ENCODE results near the gene DAPL1. TPM values are rescaled to one million over a fixed set of nuclear protein-coding genes. Genes with fewer than 3 reads are reported as not detected.

DAPL1 gene
- total RNA-seq, 4 donors from 2014 or later, result 2.6 TPM; not detected in 3

- no peak overlapping the region for H3K27ac ChIP-seq
- no peaks in the 10 kb centered on the region for H3K9me3 ChIP-seq
- no peaks in the 10 kb centered on the region for H3K27me3 ChIP-seq
- no peak overlapping the region for H3K4me3 ChIP-seq
- DNase-seq (ENCODE audit: low spot score in 2 of 2), result no peak
- TF ChIP-seq, protein P1, sequence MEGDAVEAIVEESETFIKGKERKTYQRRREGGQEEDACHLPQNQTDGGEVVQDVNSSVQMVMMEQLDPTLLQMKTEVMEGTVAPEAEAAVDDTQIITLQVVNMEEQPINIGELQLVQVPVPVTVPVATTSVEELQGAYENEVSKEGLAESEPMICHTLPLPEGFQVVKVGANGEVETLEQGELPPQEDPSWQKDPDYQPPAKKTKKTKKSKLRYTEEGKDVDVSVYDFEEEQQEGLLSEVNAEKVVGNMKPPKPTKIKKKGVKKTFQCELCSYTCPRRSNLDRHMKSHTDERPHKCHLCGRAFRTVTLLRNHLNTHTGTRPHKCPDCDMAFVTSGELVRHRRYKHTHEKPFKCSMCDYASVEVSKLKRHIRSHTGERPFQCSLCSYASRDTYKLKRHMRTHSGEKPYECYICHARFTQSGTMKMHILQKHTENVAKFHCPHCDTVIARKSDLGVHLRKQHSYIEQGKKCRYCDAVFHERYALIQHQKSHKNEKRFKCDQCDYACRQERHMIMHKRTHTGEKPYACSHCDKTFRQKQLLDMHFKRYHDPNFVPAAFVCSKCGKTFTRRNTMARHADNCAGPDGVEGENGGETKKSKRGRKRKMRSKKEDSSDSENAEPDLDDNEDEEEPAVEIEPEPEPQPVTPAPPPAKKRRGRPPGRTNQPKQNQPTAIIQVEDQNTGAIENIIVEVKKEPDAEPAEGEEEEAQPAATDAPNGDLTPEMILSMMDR (IDR thresholded peaks at IDR 0.05), result no peak
- TF ChIP-seq POLR2A (IDR thresholded peaks at IDR 0.05) (no peak), EP300 (IDR thresholded peaks at IDR 0.05) (no peak)
- WGBS, 2 donors, result 43 to 58% methylated on average over 1 of the region's 1 CpG
- no peaks in the 10 kb centered on the region for H3K36me3 ChIP-seq
- H3K4me1 ChIP-seq, result peaks cover 0 to 18% (median 0%) of the 10 kb centered on the region in 4 donors
Measured at GRCh38 chr2:158815166-158815565, 20.0 kb downstream of the DAPL1 start.

- H3K9me3 ChIP-seq, result no peaks in the 10 kb centered on the region
- no peaks in the 10 kb centered on the region for H3K27me3 ChIP-seq
- no peak for TF ChIP-seq POLR2A (IDR thresholded peaks at IDR 0.05)
- TF ChIP-seq EP300 (IDR thresholded peaks at IDR 0.05), result no peak
- TF ChIP-seq, protein P1 (IDR thresholded peaks at IDR 0.05), result no peak
- peaks cover 0 to 15% (median 0%) of the 10 kb centered on the region in 4 donors for H3K4me1 ChIP-seq
- H3K36me3 ChIP-seq, result no peaks in the 10 kb centered on the region
- H3K27ac ChIP-seq, result no peak overlapping the region
- no peak overlapping the region for H3K4me3 ChIP-seq
- DNase-seq (ENCODE audit: low spot score in 2 of 2), result no peak
- 68 to 70% methylated on average over 5 of the region's 5 CpGs for WGBS, 2 donors
Measured at GRCh38 chr2:158815658-158816057, 20.5 kb downstream of the DAPL1 start.

DNA sequence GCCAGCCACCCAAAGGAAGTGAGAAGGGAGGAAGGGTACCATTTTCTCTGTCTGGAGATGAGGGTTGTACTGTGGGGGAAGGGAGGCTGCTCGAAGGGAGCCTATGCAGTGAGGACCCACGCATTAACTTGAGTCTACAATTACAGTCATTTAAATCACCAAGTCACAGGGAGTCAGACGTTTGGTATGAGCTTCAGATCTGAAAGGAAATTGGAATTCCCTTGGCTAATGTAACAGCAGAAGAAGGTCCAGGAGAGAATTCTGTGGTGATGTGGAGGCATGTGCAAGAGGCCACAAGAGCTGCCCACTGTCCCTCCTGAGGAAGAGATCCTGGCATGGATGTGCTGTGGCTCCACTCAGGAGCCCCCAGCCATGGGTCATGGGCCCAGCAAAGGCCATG, 22.5 kb downstream of the DAPL1 start:
- no peak for TF ChIP-seq EP300 (IDR thresholded peaks at IDR 0.05)
- TF ChIP-seq, protein P1 (IDR thresholded peaks at IDR 0.05), result no peak
- TF ChIP-seq POLR2A (IDR thresholded peaks at IDR 0.05), result no peak
- H3K9me3 ChIP-seq, result no peaks in the 10 kb centered on the region

GRCh38 chr2:158818511-158818910, 23.4 kb downstream of the DAPL1 start:
- no peaks in the 10 kb centered on the region for H3K9me3 ChIP-seq
- no peaks in the 10 kb centered on the region for H3K27me3 ChIP-seq
- H3K36me3 ChIP-seq, result no peaks in the 10 kb centered on the region
- WGBS, 2 donors, result 53 to 54% methylated on average over 3 of the region's 3 CpGs
- no peak overlapping the region for H3K4me3 ChIP-seq
- DNase-seq (ENCODE audit: low spot score in 2 of 2), result no peak
- H3K4me1 ChIP-seq, result peaks cover 0 to 6% (median 0%) of the 10 kb centered on the region in 4 donors
- TF ChIP-seq, protein P1 (IDR thresholded peaks at IDR 0.05), result no peak
- no peak overlapping the region for H3K27ac ChIP-seq

More for the DNA sequence above, 22.5 kb downstream of the DAPL1 start:
- H3K36me3 ChIP-seq, result no peaks in the 10 kb centered on the region
- no peak for DNase-seq (ENCODE audit: low spot score in 2 of 2)
- peaks cover 0 to 6% (median 0%) of the 10 kb centered on the region in 4 donors for H3K4me1 ChIP-seq
- WGBS, 2 donors, result 62 to 64% methylated on average over 3 of the region's 3 CpGs
- no peak overlapping the region for H3K27ac ChIP-seq
- no peaks in the 10 kb centered on the region for H3K27me3 ChIP-seq
- no peak overlapping the region for H3K4me3 ChIP-seq

DNA sequence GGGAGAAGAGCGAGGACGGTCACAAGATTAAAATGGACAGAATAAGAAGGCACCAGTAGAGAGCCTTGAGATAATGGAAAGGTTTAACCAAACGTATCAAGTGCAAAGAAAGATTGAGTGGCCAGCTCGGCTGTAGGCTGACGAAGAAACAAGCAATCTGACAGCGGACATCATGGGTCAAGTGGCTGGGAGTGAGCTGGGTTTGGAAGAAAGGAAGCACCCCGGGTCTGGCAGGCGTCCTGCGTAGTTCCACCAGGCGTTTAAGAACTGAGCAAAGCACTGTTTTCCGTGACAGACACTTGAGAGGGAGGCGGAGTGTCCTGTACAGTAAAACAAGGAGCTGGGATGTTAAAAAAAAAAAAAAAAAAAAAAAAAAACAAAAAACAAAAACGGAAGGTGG, 27.1 kb downstream of the DAPL1 start:
- WGBS, 2 donors, result 67 to 74% methylated on average over 13 of the region's 13 CpGs
- H3K4me1 ChIP-seq, result peaks cover 0 to 6% (median 0%) of the 10 kb centered on the region in 4 donors
- no peaks in the 10 kb centered on the region for H3K9me3 ChIP-seq
- DNase-seq (ENCODE audit: low spot score in 2 of 2), result no peak
- H3K4me3 ChIP-seq, result no peak overlapping the region
- no peak overlapping the region for H3K27ac ChIP-seq
- TF ChIP-seq, protein P1 (IDR thresholded peaks at IDR 0.05), result no peak
- TF ChIP-seq POLR2A (IDR thresholded peaks at IDR 0.05), result no peak
- TF ChIP-seq EP300 (IDR thresholded peaks at IDR 0.05), result no peak
- no peaks in the 10 kb centered on the region for H3K36me3 ChIP-seq
- H3K27me3 ChIP-seq, result no peaks in the 10 kb centered on the region
